Epithelial cell of proximal tubule (primary cell): ENCODE measurements around the gene ETFB. TPM values are rescaled to one million over a fixed set of nuclear protein-coding genes. Genes with fewer than 3 reads are reported as not detected.
A peak's percentile ranks its signal among the peaks of the same experiment; 100 is the strongest.

ENCODE experiments used
- DNase-seq: peaks from one replicate; pipeline ENCODE4 v3.0.0-alpha.2; 2011; ENCODE audit warnings: low read depth
- H3K4me3 ChIP-seq: 2 replicates; pipeline ENCODE4 v1.5.1; 2011; ENCODE audit warnings: low read depth, mild to moderate bottlenecking, low read length
- CTCF ChIP-seq: conservative IDR thresholded peaks from 2 replicates; pipeline ENCODE4 v1.5.1; 2012; ENCODE audit warnings: low read depth, mild to moderate bottlenecking, low read length
- total RNA-seq: library from RNA; depleted of rRNA; stranded (reverse); fragments of >200 nt; gene quantifications from 2 replicates; pipeline ENCODE4 v1.2.3, GENCODE V29; 2015

The ETFB gene
- total RNA-seq, 1 donor from 2014 or later, result 56.0 TPM

GRCh38 chr19:51372649-51373504, 6.7 kb upstream of the ETFB start, which contains the start of gene NKG7:
NKG7 (minus strand) TSS chr19:51372654; CDS start chr19:51372535, 119 bp downstream.
- no peak for DNase-seq
- no peak for TF ChIP-seq CTCF
- no peak within 1 kb of the TSS for H3K4me3 ChIP-seq

DNA sequence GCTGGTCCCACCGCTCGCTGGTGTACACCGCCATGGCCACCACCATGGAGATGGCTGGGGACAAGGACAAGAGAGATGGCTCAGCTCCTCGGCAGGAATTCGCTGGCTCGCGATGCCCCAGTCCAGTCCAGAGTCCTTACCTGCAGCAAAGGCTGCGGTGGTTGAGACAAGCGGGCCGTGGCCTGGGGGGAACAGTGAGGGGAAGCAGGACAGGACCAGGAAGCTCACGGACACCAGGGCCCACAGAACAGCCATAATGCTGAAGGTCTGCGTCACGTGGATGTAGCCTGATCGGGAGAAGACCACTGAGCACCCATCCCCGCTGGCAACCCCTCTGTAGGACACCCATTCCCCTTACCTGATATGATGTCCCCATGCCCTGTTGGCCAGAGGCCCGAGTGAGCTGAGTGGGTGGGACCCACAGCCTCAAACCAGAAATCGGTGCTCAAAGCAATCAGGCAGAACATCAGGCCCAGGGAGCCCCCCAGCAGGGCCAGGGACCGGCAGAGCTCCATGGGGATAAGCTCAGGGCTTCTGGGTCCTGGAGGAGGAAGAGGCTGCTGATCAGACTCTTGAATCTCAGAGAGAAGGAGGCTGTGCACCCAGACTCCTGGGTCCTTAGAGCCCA, 5.9 kb upstream of the ETFB start:
- TF ChIP-seq CTCF, result no peak
- DNase-seq, result no peak
- H3K4me3 ChIP-seq, result no peak overlapping the region

GRCh38 chr19:51371186-51371690, 5.0 kb upstream of the ETFB start:
- no peak overlapping the region for H3K4me3 ChIP-seq
- DNase-seq, result no peak
- no peak for TF ChIP-seq CTCF

DNA sequence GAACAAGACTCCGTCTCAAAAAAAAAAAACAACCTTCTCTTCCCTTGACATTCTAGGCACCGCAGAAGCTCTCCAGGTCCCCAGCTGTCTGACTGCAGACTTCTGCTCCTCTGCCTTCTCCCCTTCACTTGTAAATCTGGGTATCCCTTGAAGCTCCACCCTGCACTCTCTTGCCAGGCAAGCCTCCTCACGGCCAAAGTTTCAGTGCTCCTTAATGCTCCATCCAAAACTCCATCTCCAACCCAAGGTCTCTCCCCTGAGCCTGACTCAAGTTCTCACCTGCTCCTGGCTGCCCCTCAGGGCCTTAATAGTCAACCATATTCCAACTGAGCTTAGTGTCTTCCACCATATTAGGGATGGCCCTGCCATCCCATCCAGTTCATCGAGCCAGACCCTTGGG, 4.0 kb upstream of the ETFB start:
- TF ChIP-seq CTCF, result no peak
- H3K4me3 ChIP-seq, result no peak overlapping the region
- DNase-seq, result no peak

DNA sequence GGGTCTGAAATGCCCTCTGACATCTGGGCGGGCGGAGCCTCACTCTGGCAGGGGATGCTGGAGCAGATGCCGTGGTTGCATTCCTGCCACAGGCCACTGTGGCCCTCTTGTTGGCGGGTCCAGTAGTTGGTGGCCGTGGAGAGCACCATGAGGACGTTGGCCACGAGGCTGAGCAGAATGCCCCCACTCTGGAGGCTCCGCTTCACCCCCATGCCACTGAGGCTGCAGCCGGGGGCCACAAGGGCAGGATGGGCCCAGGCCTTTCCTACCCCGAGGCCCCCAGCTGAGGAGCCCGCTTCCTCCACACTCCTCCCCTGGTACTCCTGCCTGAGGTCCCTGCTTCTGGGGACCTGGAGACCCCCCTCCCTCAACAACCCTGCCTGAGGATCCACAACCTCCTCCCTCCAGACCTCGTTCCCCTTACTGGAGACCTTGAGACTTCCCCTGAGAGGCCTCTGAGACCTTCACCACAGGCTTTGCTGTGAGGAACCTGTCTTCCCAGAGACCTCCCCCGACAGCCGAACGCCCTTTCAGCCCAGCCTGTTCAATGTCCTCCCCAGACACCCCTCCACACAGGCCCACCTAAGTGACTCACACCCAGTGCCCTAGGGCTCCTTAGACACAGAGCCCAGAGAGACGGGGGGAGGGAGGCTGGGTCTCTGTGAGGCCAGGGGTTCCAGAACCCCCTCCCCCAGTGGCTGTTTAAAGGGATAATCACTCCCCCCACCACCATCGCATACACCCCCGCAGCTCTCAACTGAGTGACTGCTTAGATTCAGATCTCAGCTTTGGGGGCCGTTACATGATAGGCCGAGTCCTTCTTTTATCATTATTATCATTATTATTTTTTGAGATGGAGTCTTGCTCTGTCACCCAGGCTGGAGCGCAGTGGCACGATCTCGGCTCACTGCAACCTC, 2.4 kb upstream of the ETFB start, which contains the start of gene CLDND2:
TSS of gene CLDND2 (minus strand) at position 638 of the 917 bp plus-strand sequence. CDS start at position 212, 426 bp downstream.
- no peak for DNase-seq
- no peak for TF ChIP-seq CTCF
- H3K4me3 ChIP-seq, result peak within 1 kb of the TSS; percentile 96

DNA sequence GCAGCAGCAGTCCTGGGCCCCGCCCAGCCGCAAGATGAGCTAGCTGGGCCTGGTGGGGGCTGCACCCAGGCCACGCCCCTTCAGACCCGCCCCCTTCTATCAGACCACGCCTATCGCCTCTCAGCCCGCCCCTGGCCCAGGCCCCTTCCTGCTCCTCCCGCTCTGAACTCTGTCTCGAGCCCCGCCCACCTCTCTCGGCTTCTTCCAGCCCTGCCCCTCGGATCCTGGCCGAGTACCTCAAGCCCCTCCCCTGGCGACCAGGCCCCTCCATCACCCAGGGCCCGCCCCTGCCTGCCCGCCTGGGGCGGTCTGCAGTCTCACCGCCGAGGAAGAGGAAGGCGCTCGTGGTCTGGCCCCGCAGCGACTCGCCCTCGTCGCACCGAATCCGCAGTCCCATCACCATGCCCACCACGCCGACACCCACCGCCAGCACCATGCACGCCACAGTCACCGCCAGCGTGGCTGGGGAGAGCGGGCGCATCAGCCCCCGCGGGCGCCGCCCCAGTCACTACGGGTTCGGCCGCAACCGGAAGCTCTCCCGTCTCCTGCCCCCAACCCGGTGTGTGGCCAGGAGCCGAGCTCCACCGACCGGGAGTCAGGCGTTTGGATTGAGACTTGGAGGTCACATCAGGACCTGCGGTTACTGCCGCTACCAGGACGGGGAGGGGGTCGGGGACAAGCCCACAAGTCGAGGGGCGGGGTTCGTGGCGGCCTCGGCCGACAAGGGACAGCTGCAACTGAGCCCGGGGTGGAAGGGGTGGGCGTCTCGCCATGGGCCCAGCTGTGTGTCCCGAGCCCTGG, 1.6 kb upstream of the ETFB start:
- H3K4me3 ChIP-seq, result peak overlapping the region; percentile 96
- peak; percentile 64 for DNase-seq
- TF ChIP-seq CTCF, result no peak
